Right lobe of liver (tissue), 4 donors: Measurements from ENCODE around the gene DNAH10.

Experiments used
- POLR2A ChIP-seq: fragments of 450-650 bp; IDR thresholded peaks from one replicate; pipeline ENCODE4 v1.6.1; 2017; ENCODE audit warnings: antibody characterized with exemption, mild to moderate bottlenecking
- TF ChIP-seq, protein P1 (sequence below), 4 donors: fragments of 200-600 bp in 3 of 4; fragments of 450-650 bp in 1 of 4; IDR thresholded peaks; one replicate each; pipeline versions ENCODE4 v1.5.1 to v1.8.0; 2016 to 2022; ENCODE audit warnings: antibody characterized with exemption in 4 of 4, mild to moderate bottlenecking in 2 of 4
- donor health status: DM: no; HTN: no; CAD: no.
- donor health status: DM: no; HTN: no; CAD: no.
- donor health status: DM: no; HTN: yes; CAD: no.

DNA sequence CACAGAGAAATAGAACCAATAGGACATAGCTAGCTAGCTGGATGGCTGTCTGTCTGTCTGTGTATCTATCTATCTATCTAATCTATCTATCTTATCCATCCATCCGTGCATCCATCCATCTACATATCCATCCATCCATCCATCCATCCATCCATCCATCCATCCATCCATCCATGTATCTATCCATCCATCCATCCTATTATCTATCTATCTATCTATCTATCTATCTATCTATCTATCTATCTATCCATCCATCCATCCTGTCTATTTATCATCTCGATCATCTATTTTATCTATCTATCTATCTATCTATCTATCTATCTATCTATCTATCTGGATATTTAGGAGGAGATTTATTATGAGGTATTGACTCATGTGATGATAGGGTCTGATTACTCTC lies 84.9 kb downstream of the DNAH10 start:
- TF ChIP-seq, protein P1, sequence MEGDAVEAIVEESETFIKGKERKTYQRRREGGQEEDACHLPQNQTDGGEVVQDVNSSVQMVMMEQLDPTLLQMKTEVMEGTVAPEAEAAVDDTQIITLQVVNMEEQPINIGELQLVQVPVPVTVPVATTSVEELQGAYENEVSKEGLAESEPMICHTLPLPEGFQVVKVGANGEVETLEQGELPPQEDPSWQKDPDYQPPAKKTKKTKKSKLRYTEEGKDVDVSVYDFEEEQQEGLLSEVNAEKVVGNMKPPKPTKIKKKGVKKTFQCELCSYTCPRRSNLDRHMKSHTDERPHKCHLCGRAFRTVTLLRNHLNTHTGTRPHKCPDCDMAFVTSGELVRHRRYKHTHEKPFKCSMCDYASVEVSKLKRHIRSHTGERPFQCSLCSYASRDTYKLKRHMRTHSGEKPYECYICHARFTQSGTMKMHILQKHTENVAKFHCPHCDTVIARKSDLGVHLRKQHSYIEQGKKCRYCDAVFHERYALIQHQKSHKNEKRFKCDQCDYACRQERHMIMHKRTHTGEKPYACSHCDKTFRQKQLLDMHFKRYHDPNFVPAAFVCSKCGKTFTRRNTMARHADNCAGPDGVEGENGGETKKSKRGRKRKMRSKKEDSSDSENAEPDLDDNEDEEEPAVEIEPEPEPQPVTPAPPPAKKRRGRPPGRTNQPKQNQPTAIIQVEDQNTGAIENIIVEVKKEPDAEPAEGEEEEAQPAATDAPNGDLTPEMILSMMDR (IDR thresholded peaks at IDR 0.05), result no peak
- no peak for TF ChIP-seq POLR2A
